Measurements from ENCODE around the gene HDDC3. TPM values are rescaled to one million over a fixed set of nuclear protein-coding genes. Genes with fewer than 3 reads are reported as not detected.

HDDC3 gene
- total RNA-seq, 1 experiment from 2014 or later: 25.5 TPM

DNA sequence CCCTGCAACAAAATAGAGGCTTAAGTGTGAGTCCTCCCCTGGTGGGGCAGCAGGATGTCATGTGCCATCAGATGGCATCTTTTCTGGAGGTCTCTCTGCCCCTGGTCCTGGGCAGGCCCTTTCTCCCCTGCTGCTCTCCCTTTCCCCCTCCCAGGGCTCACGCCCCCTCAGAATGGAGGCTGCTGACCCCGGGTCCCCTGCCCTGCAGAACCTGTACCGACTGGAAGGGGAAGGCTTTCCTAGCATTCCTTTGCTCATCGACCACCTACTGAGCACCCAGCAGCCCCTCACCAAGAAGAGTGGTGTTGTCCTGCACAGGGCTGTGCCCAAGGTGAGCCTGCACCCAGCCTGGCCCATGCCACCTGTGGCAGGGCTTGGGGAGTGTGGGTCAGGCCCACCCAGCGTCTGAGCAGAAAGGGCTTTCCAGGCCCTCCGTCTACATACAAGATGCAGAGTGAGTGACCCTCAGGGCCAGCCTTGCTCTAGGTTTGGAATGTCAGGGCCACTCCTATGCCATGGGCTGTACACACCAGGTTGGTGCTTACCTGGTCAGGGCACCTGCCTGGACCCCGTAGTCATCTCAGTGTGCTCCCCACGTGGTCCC, 40.9 kb downstream of the HDDC3 start:
- TF ChIP-seq CTCF (IDR thresholded peaks at IDR 0.05; ENCODE audit: unreplicated experiment): no peak
- Mint-ChIP-seq H3K36me3 (ENCODE audit: insufficient read depth, unreplicated experiment) (no peaks in the 10 kb centered on the region), H3K27ac (ENCODE audit: low read depth, unreplicated experiment) (no peak overlapping the region), H3K4me1 (ENCODE audit: insufficient read depth, unreplicated experiment) (no peaks in the 10 kb centered on the region), H3K27me3 (ENCODE audit: insufficient read depth, unreplicated experiment) (no peaks in the 10 kb centered on the region), H3K9me3 (ENCODE audit: unreplicated experiment) (no peaks in the 10 kb centered on the region), H3K4me3 (ENCODE audit: unreplicated experiment) (no peak overlapping the region)
- intact Hi-C loops (cut with micrococcal nuclease): no loop called here
- no TSS peak for BruUV-seq (replicated peaks)
- ChIA-PET CTCF (interaction anchor here (0.7 to 1.2 kb wide), 2 partner anchors 9 to 149 kb away, joined by 3 to 4 read pairs; no protein-coding TSS in a partner anchor), POLR2A (no interaction called here)
- DNase-seq (ENCODE audit: unreplicated experiment): no peak

DNA sequence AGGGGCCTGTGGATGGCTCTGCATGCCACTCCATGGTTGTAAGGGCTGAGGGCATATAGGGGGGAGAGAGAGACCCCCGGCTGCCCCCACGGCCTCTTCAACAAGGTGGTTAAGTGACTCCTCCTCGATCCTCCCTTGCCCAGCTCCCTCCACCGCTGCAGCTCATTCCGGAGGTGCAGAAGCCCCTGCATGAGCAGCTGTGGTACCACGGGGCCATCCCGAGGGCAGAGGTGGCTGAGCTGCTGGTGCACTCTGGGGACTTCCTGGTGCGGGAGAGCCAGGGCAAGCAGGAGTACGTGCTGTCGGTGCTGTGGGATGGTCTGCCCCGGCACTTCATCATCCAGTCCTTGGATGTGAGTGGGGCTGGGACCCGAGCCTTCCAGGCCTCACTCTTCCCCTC, 41.5 kb downstream of the HDDC3 start:
- no peak overlapping the region for H3K27ac Mint-ChIP-seq (ENCODE audit: low read depth, unreplicated experiment)
- intact Hi-C loops (cut with micrococcal nuclease): no loop called here
- DNase-seq (ENCODE audit: unreplicated experiment): no peak
- ChIA-PET CTCF (interaction anchor here (0.7 to 1.2 kb wide), 2 partner anchors 9 to 243 kb away, joined by 3 to 4 read pairs; no protein-coding TSS in a partner anchor), POLR2A (no interaction called here)
- no peaks in the 10 kb centered on the region for H3K36me3 Mint-ChIP-seq (ENCODE audit: insufficient read depth, unreplicated experiment)
- H3K27me3 Mint-ChIP-seq (ENCODE audit: insufficient read depth, unreplicated experiment): no peaks in the 10 kb centered on the region
- H3K4me1 Mint-ChIP-seq (ENCODE audit: insufficient read depth, unreplicated experiment): no peaks in the 10 kb centered on the region
- no peaks in the 10 kb centered on the region for H3K9me3 Mint-ChIP-seq (ENCODE audit: unreplicated experiment)
- no TSS peak for BruUV-seq (replicated peaks)
- H3K4me3 Mint-ChIP-seq (ENCODE audit: unreplicated experiment): no peak overlapping the region
- TF ChIP-seq CTCF (IDR thresholded peaks at IDR 0.05; ENCODE audit: unreplicated experiment): no peak

GRCh38 chr15:90889736-90890456, 42.5 kb downstream of the HDDC3 start:
- POLR2A ChIA-PET: interaction anchor here (1.0 kb wide), 1 partner anchor 242 kb away, joined by 3 read pairs; no protein-coding TSS in a partner anchor
- H3K4me1 Mint-ChIP-seq (ENCODE audit: insufficient read depth, unreplicated experiment): no peaks in the 10 kb centered on the region
- H3K9me3 Mint-ChIP-seq (ENCODE audit: unreplicated experiment): no peaks in the 10 kb centered on the region
- H3K27me3 Mint-ChIP-seq (ENCODE audit: insufficient read depth, unreplicated experiment): no peaks in the 10 kb centered on the region
- TF ChIP-seq CTCF (IDR thresholded peaks at IDR 0.05; ENCODE audit: unreplicated experiment): no peak
- H3K36me3 Mint-ChIP-seq (ENCODE audit: insufficient read depth, unreplicated experiment): no peaks in the 10 kb centered on the region
- CTCF ChIA-PET: interaction anchor here (0.5 to 2.3 kb wide), 4 partner anchors 12 to 242 kb away, joined by 3 to 11 read pairs (median 4); partner anchors contain the start of gene MAN2A2
- intact Hi-C loops (cut with micrococcal nuclease): no loop called here
- DNase-seq (ENCODE audit: unreplicated experiment): no peak
- no TSS peak for BruUV-seq (replicated peaks)
- H3K4me3 Mint-ChIP-seq (ENCODE audit: unreplicated experiment): no peak overlapping the region
- no peak overlapping the region for H3K27ac Mint-ChIP-seq (ENCODE audit: low read depth, unreplicated experiment)

DNA sequence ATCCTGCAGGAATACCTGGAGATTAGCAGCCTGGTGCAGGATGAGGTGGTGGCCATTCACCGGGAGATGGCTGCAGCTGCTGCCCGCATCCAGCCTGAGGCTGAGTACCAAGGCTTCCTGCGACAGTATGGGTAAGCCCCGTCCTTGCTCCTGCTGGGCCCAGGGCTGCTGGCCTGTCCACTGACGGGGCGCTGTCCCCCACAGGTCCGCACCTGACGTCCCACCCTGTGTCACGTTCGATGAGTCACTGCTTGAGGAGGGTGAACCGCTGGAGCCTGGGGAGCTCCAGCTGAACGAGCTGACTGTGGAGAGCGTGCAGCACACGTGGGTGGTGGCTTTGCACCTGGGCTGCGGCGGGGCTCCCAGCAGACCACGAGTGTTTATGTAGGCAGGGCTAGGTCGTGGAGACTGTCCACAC, 43.0 kb downstream of the HDDC3 start:
- ChIA-PET POLR2A (interaction anchor here (1.0 to 1.7 kb wide), 2 partner anchors 12 to 241 kb away, joined by 3 to 4 read pairs; no protein-coding TSS in a partner anchor), CTCF (interaction anchor here (0.5 to 2.3 kb wide), 2 partner anchors 13 to 14 kb away, joined by 4 to 11 read pairs; partner anchors contain the start of gene MAN2A2)
- H3K36me3 Mint-ChIP-seq (ENCODE audit: insufficient read depth, unreplicated experiment): no peaks in the 10 kb centered on the region
- no TSS peak for BruUV-seq (replicated peaks)
- H3K4me1 Mint-ChIP-seq (ENCODE audit: insufficient read depth, unreplicated experiment): no peaks in the 10 kb centered on the region
- no peak overlapping the region for H3K4me3 Mint-ChIP-seq (ENCODE audit: unreplicated experiment)
- TF ChIP-seq CTCF (IDR thresholded peaks at IDR 0.05; ENCODE audit: unreplicated experiment): no peak
- intact Hi-C loops (cut with micrococcal nuclease): no loop called here
- H3K9me3 Mint-ChIP-seq (ENCODE audit: unreplicated experiment): no peaks in the 10 kb centered on the region
- no peak overlapping the region for H3K27ac Mint-ChIP-seq (ENCODE audit: low read depth, unreplicated experiment)
- DNase-seq (ENCODE audit: unreplicated experiment): no peak
- no peaks in the 10 kb centered on the region for H3K27me3 Mint-ChIP-seq (ENCODE audit: insufficient read depth, unreplicated experiment)

Data from MCF 10A (cell line).